ENCODE data around the gene TEC. TPM values are rescaled to one million over a fixed set of nuclear protein-coding genes. Genes with fewer than 3 reads are reported as not detected.

TEC gene
- total RNA-seq, 4 donors from 2014 or later: 0.20 to 1.9 (median 1.1) TPM

DNA sequence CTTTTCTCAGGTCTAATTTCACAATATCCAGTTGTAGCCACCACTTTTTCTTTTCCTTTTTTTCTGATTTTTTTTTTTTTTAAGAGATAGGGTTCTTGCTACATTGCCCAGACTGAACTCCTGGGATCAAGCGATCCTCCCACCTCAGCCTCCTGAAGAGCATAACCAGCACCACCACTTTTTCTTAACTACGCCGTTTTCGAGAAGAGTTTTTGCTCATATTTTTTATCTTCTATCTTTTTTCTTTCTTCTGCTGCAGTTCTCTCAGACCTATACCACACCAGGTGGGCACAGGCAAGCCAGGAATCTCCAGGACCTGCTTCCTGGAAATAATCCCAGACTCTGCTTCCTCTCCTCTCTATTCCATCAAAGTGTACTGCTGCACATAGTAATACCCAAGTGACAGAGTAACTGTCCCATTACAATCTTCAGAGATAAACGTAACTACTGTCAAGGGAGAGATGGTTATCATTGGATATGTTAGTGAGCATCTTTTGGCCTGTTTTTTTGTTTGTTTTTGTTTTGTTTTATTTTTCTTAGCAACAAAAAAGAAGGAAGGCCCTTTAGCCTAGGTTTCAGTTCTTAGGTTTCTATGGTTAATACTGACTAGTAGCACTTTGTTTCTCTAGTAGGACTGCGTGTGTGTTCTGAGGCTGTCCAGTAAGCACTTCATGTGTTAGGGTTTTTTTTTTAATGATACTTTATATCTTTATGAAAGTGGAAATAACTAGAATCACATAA is 76.4 kb downstream of the TEC start:
- intact Hi-C loops (cut with DNase I; ENCODE audit: low total_unique reads) (no loop called here), in situ Hi-C loops (cut with MboI; ENCODE audit: low sequenced_read_pairs in 4 of 4) (no loop called here)
- Histone ChIP-seq H3K27me3 (no peaks in the 10 kb centered on the region), H3K4me1 (no peaks in the 10 kb centered on the region), H3K9me3 (no peaks in the 10 kb centered on the region), H3K36me3 (no peaks in the 10 kb centered on the region), H3K4me3 (no peak overlapping the region), H3K27ac (no peak overlapping the region)
- DNase-seq: no peak
- TF ChIP-seq POLR2A (IDR thresholded peaks at IDR 0.05) (no peak), CTCF (IDR thresholded peaks at IDR 0.05 in 4 of 5, conservative IDR thresholded peaks at IDR 0.05 in 1 of 5) (no peak)
- ATAC-seq: no peak

GRCh38 chr4:48191758-48192157 is 77.9 kb downstream of the TEC start:
- in situ Hi-C loops (cut with MboI; ENCODE audit: low sequenced_read_pairs in 4 of 4) (no loop called here), intact Hi-C loops (cut with DNase I; ENCODE audit: low total_unique reads) (no loop called here)
- no peak for TF ChIP-seq CTCF (IDR thresholded peaks at IDR 0.05 in 4 of 5, conservative IDR thresholded peaks at IDR 0.05 in 1 of 5)
- no peaks in the 10 kb centered on the region for H3K36me3 ChIP-seq
- ATAC-seq: no peak
- no peak overlapping the region for H3K27ac ChIP-seq
- DNase-seq: no peak
- H3K9me3 ChIP-seq: no peaks in the 10 kb centered on the region
- no peaks in the 10 kb centered on the region for H3K27me3 ChIP-seq
- no peaks in the 10 kb centered on the region for H3K4me1 ChIP-seq
- H3K4me3 ChIP-seq: no peak overlapping the region

GRCh38 chr4:48190839-48191238 is 78.8 kb downstream of the TEC start:
- DNase-seq (no peak), ATAC-seq (no peak)
- Histone ChIP-seq H3K27me3 (no peaks in the 10 kb centered on the region), H3K9me3 (no peaks in the 10 kb centered on the region), H3K4me1 (no peaks in the 10 kb centered on the region), H3K27ac (no peak overlapping the region), H3K4me3 (no peak overlapping the region), H3K36me3 (no peaks in the 10 kb centered on the region)
- intact Hi-C loops (cut with DNase I; ENCODE audit: low total_unique reads) (no loop called here), in situ Hi-C loops (cut with MboI; ENCODE audit: low sequenced_read_pairs in 4 of 4) (no loop called here)
- TF ChIP-seq POLR2A (IDR thresholded peaks at IDR 0.05): no peak
- TF ChIP-seq CTCF (IDR thresholded peaks at IDR 0.05 in 4 of 5, conservative IDR thresholded peaks at IDR 0.05 in 1 of 5): no peak

DNA sequence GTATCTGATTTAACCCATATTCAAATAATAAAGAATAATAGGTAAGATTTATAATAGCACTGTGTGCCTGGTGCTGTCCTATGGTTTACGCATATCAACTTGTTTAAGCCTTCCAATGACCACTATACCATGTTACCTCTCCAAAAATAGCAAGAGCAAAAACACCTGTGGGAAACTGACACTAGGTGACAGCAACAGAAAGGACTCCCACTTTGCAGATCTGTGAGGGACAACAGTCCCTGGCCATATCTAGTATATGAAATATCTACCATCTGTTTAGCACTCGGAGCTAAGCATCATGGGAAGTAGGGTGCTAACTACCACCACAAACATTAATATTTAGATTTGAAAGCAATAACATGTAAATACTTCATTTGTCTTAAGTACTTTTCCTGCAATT is 79.9 kb downstream of the TEC start:
- in situ Hi-C loops (cut with MboI; ENCODE audit: low sequenced_read_pairs in 4 of 4): no loop called here
- Histone ChIP-seq H3K27me3 (no peaks in the 10 kb centered on the region), H3K4me3 (no peak overlapping the region), H3K36me3 (no peaks in the 10 kb centered on the region), H3K27ac (no peak overlapping the region), H3K4me1 (no peaks in the 10 kb centered on the region), H3K9me3 (no peaks in the 10 kb centered on the region)
- intact Hi-C loops (cut with DNase I; ENCODE audit: low total_unique reads): no loop called here
- ATAC-seq (no peak), DNase-seq (no peak)
- TF ChIP-seq CTCF (IDR thresholded peaks at IDR 0.05 in 4 of 5, conservative IDR thresholded peaks at IDR 0.05 in 1 of 5) (no peak), POLR2A (IDR thresholded peaks at IDR 0.05) (no peak)

GRCh38 chr4:48188390-48188789 is 81.2 kb downstream of the TEC start:
- DNase-seq: no peak
- intact Hi-C loops (cut with DNase I; ENCODE audit: low total_unique reads): no loop called here
- ATAC-seq: no peak

More at GRCh38 chr4:48188390-48188789, 81.2 kb downstream of the TEC start:
- Histone ChIP-seq H3K4me3 (no peak overlapping the region), H3K27me3 (no peaks in the 10 kb centered on the region), H3K36me3 (no peaks in the 10 kb centered on the region), H3K9me3 (no peaks in the 10 kb centered on the region), H3K27ac (no peak overlapping the region), H3K4me1 (no peaks in the 10 kb centered on the region)
- in situ Hi-C loops (cut with MboI; ENCODE audit: low sequenced_read_pairs in 4 of 4): no loop called here
- no peak for TF ChIP-seq POLR2A (IDR thresholded peaks at IDR 0.05)
- TF ChIP-seq CTCF (IDR thresholded peaks at IDR 0.05 in 4 of 5, conservative IDR thresholded peaks at IDR 0.05 in 1 of 5): no peak

Data from gastrocnemius medialis (tissue), 4 donors.